C4-2B (cell line): ENCODE data around the gene C9.

Experiments
- CTCF ChIP-seq: fragments of 450-650 bp; conservative IDR thresholded peaks from 2 replicates; pipeline ENCODE4 v1.5.1; 2017; ENCODE audit warnings: mild to moderate bottlenecking
- ZFX ChIP-seq: fragments of 450-650 bp; IDR thresholded peaks from 2 replicates; pipeline ENCODE4 v1.6.1; 2017

DNA sequence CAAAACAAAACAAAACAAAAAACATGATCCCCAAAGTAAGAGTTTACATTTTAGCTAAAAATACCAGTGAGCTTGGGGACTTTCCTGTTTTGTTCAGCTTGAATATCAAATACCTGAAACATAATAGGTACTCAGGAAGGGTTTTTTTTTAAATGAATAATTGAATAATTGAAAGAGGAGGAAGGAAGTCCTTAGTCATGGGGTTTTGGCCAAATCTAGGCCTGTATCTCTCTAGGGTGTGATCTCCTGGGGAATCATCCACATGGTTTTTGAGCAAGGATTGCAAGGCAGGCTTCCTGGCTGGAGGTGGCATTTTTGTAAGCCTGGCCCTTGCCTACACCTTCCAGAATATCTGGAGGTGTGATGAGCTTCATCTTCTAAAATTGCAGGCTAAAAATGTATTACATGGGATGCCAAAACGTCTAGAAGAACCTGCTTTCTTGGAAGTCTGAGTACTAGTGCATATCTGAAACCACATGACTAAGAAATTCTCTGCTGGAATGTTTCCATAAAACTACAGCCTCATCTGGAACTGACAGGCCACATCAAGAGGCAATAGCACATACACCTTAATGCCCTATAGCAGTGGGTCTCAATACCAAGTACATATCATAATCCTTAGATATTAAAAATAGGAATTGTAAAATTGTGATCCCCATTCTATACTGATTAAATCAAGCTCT, 10.4 kb downstream of the C9 start:
- TF ChIP-seq CTCF: no peak
- no peak for TF ChIP-seq ZFX
